Measurements from ENCODE around the gene SLC38A3.

The SLC38A3 gene

DNA sequence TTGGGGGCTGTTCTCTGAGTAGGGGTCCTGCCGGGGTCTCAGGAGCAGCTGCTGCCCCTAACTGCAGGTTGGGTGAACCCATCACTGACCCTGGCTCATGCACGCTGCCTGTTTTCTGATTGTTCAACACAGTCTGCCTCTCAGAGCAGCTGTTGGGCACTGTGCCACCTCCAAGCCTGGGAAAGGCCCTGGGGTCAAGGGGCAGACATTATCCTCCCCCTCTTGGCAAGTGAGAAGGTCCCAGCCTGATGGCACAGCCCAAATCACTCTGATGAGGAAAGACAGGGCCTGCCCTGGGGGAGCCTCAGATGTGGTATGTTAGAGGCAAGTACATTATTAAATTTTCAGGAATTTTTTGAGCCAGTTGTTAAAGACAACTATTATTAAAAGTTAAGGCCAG is 27.7 kb upstream of the SLC38A3 start:
- no peak overlapping the region for H3K27ac Mint-ChIP-seq
- no peaks in the 10 kb centered on the region for H3K27me3 Mint-ChIP-seq
- H3K4me1 Mint-ChIP-seq (ENCODE audit: low read depth) = peaks cover 2% of the 10 kb centered on the region
- H3K9me3 Mint-ChIP-seq (ENCODE audit: low read depth) = no peaks in the 10 kb centered on the region
- no peaks in the 10 kb centered on the region for H3K36me3 Mint-ChIP-seq
- H3K4me3 Mint-ChIP-seq = no peak overlapping the region

DNA sequence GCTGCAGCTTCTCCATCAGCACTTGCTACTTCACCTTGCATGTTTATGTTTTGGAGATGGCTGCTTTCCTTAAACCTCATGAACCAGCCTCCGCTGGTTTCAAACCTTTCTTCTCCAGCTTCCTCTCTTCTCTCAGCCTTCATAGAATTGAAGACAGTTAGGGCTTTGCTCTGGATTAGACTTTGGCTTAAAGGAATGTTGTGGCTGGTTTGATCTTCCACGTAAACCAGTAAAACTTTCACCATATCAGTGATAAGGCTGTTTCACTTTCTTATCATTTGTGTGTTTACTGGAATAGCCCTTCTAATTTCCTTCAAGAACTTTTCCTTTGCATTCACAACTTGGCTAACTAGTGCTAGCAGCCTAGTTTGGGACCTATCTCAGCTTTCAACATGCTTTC is 25.4 kb upstream of the SLC38A3 start:
- Mint-ChIP-seq H3K4me3 (no peak overlapping the region), H3K36me3 (no peaks in the 10 kb centered on the region), H3K9me3 (ENCODE audit: low read depth) (no peaks in the 10 kb centered on the region), H3K27ac (no peak overlapping the region), H3K4me1 (ENCODE audit: low read depth) (no peaks in the 10 kb centered on the region), H3K27me3 (no peaks in the 10 kb centered on the region)

DNA sequence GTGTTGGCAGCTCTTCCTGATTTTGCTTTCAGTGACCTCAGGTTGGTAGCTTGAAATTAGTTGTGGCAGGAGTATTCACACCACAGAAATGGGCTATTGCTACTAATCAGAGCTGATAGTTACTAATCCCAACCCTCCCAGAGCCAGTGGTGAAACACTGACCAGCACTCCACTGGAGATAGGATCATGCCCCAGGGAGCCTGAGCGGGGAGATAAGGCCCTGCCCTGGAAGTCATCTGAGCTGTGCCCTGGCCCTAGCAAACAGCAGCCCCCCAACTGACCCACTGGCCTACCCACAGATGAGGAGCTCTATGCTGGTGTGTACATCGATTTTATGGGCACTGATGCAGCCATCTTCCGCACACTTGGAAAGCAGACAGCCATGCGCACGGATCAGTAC is 23.1 kb upstream of the SLC38A3 start:
- Mint-ChIP-seq H3K27ac (no peak overlapping the region), H3K9me3 (ENCODE audit: low read depth) (no peaks in the 10 kb centered on the region), H3K4me1 (ENCODE audit: low read depth) (no peaks in the 10 kb centered on the region), H3K36me3 (no peaks in the 10 kb centered on the region), H3K4me3 (no peak overlapping the region), H3K27me3 (no peaks in the 10 kb centered on the region)

DNA sequence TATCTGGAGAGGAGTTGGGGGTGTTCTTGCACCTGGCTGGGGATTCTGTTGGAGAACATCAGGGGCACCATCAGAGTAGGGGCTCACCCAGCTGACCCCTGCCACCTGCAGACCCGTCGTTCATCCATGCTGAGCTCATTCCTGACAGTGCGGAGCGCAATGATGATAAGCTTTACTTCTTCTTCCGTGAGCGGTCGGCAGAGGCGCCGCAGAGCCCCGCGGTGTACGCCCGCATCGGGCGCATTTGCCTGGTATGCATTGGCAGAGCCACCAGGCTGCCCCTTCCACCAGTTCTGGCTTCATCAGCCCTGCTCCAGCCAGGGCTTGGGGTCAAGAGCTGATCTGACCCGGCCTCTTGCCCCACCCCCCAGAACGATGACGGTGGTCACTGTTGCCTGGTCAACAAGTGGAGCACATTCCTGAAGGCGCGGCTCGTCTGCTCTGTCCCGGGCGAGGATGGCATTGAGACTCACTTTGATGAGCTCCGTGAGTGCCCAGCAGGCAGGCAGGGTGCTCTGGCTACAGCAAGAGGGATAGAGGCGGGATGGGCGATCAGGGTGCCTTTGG is 22.5 kb upstream of the SLC38A3 start:
- Mint-ChIP-seq H3K9me3 (ENCODE audit: low read depth) (no peaks in the 10 kb centered on the region), H3K36me3 (no peaks in the 10 kb centered on the region), H3K4me3 (no peak overlapping the region), H3K4me1 (ENCODE audit: low read depth) (no peaks in the 10 kb centered on the region), H3K27ac (no peak overlapping the region), H3K27me3 (no peaks in the 10 kb centered on the region)

DNA sequence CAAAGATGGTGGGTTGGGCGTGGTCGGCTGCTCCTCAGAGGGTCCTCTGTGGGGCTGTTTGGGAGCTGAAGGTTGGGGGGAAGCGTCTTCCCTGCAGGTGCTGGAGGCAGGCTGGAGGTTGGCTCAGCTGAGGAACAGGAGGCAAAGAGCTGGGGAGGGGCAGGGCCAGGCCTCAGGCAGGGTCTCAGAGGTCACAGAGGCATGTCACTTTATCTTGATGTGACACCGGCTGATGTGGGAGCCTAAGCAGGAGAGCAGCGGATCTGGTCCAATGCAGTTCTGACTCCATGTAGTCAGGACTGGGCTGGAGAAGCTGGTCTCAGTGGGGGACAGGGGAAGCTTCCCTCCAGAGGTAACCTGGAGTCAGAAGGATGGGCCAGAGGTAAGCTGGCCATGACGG is 21.3 kb upstream of the SLC38A3 start:
- H3K27me3 Mint-ChIP-seq = no peaks in the 10 kb centered on the region
- H3K4me1 Mint-ChIP-seq (ENCODE audit: low read depth) = no peaks in the 10 kb centered on the region
- H3K36me3 Mint-ChIP-seq = no peaks in the 10 kb centered on the region
- H3K27ac Mint-ChIP-seq = no peak overlapping the region
- H3K4me3 Mint-ChIP-seq = no peak overlapping the region
- H3K9me3 Mint-ChIP-seq (ENCODE audit: low read depth) = no peaks in the 10 kb centered on the region

DNA sequence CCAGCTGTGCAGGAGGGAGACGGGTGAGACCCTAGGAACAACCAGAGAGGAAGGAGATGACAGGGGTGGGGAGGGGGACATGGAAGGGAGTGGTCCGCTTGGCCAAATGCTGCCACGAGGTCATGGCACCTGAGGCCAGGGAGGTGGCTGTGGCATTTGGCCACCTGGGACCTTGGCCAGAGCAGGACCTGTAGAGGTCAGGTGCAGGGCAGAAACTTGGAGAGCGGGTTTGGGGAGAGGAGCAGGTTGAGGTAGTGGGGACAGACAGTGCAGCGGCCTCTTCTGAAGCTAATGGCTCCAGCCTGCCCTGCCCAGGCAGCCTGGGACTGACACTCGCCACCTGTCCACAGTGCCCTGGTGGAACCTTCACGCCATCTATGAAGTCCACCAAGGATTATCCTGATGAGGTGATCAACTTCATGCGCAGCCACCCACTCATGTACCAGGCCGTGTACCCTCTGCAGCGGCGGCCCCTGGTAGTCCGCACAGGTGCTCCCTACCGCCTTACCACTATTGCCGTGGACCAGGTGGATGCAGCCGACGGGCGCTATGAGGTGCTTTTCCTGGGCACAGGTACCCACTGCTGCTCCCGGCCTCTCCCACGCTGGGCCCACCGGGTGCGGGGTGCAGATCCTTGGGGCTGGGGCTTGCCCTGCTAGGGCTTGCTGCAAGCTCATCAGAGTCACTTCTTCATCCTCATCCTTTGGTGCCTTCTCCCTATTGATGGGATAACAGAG is 20.7 kb upstream of the SLC38A3 start:
- H3K4me3 Mint-ChIP-seq = no peak overlapping the region
- no peak overlapping the region for H3K27ac Mint-ChIP-seq
- no peaks in the 10 kb centered on the region for H3K9me3 Mint-ChIP-seq (ENCODE audit: low read depth)
- no peaks in the 10 kb centered on the region for H3K27me3 Mint-ChIP-seq
- H3K4me1 Mint-ChIP-seq (ENCODE audit: low read depth) = no peaks in the 10 kb centered on the region
- no peaks in the 10 kb centered on the region for H3K36me3 Mint-ChIP-seq

DNA sequence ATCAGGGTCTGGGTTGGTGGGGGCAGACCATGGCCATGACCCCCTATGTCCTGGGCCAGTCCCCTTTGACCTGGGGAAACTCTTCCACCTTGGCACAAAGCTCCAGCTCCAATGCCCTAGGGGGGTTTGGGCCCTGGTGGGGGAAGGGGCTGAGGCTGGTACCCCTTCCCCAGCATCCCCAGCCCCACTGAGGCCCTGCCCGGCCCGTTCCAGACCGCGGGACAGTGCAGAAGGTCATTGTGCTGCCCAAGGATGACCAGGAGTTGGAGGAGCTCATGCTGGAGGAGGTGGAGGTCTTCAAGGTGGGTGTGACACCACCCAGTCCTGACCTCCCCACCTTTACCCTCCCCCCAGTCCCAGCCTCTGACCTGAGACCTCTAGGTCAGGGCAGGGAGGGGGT is 19.8 kb upstream of the SLC38A3 start:
- no peaks in the 10 kb centered on the region for H3K27me3 Mint-ChIP-seq
- H3K36me3 Mint-ChIP-seq = no peaks in the 10 kb centered on the region
- H3K9me3 Mint-ChIP-seq (ENCODE audit: low read depth) = no peaks in the 10 kb centered on the region
- H3K4me1 Mint-ChIP-seq (ENCODE audit: low read depth) = no peaks in the 10 kb centered on the region
- H3K27ac Mint-ChIP-seq = no peak overlapping the region
- H3K4me3 Mint-ChIP-seq = no peak overlapping the region

DNA sequence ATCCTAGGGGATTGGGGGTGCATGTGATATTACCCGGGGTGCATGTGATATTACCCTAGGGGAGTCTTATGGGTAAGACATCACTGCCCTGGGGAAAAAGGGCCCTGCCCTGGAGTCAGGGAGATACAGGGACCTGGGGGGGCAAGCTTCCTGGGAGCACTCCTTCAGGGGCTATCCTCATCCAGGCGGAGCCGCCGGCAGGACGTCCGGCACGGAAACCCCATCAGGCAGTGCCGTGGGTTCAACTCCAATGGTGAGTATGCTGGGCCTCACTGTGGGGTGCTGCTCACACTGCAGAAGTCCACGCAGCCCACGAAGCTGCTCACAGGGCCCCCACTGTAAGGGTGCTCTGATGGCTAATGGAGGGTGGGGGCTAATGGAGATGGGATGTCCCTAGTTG is 19.0 kb upstream of the SLC38A3 start:
- Mint-ChIP-seq H3K4me1 (ENCODE audit: low read depth) (no peaks in the 10 kb centered on the region), H3K27ac (no peak overlapping the region), H3K36me3 (no peaks in the 10 kb centered on the region), H3K4me3 (no peak overlapping the region), H3K27me3 (no peaks in the 10 kb centered on the region), H3K9me3 (ENCODE audit: low read depth) (no peaks in the 10 kb centered on the region)

DNA sequence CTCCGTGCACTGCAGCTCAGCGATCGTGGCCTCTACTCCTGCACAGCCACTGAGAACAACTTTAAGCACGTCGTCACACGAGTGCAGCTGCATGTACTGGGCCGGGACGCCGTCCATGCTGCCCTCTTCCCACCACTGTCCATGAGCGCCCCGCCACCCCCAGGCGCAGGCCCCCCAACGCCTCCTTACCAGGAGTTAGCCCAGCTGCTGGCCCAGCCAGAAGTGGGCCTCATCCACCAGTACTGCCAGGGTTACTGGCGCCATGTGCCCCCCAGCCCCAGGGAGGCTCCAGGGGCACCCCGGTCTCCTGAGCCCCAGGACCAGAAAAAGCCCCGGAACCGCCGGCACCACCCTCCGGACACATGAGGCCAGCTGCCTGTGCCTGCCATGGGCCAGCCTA is 17.3 kb upstream of the SLC38A3 start:
- Mint-ChIP-seq H3K4me1 (ENCODE audit: low read depth) (peaks cover 2% of the 10 kb centered on the region), H3K27ac (no peak overlapping the region), H3K4me3 (no peak overlapping the region), H3K9me3 (ENCODE audit: low read depth) (no peaks in the 10 kb centered on the region), H3K36me3 (no peaks in the 10 kb centered on the region), H3K27me3 (no peaks in the 10 kb centered on the region)

DNA sequence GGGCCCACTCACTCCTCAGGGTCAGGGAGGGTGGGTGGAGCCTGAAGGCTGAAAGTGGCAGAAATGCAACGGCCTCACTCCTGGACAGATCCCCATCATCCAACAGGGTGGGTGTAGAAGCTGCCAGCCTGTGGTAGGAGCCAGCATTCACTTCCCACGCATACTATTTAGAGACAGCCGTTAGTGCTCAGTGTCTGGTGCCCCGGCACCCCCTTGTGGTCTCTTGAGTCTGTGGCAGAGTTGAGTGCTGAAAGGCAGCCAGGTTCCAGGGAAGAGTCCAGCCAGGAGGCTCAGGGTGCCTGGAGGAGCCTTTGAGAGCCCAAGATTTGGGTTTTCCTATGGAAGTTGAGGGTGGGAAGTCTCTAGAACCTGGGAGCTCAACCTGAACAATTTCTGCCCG is 15.8 kb upstream of the SLC38A3 start:
- no peaks in the 10 kb centered on the region for H3K27me3 Mint-ChIP-seq
- H3K4me3 Mint-ChIP-seq = no peak overlapping the region
- H3K9me3 Mint-ChIP-seq (ENCODE audit: low read depth) = no peaks in the 10 kb centered on the region
- H3K4me1 Mint-ChIP-seq (ENCODE audit: low read depth) = peaks cover 7% of the 10 kb centered on the region
- H3K36me3 Mint-ChIP-seq = no peaks in the 10 kb centered on the region
- H3K27ac Mint-ChIP-seq = no peak overlapping the region

DNA sequence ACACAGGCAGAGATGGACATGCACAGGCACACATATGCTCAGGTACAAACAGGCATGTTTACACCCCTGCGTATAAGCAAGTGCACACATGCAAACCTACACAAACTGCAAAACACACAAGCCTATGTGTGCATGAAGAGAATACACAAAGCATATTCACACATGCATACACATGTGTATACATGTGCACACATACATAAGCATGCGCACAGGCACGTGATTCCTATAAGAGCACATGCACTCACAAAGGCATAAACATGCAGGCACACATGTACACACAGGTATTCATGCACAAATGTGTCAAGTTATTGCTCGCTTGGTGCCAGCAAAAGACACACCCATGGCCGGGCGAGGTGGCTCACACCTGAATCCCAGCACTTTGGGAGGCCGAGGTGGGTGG is 15.1 kb upstream of the SLC38A3 start:
- Mint-ChIP-seq H3K9me3 (ENCODE audit: low read depth) (no peaks in the 10 kb centered on the region), H3K4me1 (ENCODE audit: low read depth) (peaks cover 14% of the 10 kb centered on the region), H3K4me3 (no peak overlapping the region), H3K27ac (no peak overlapping the region), H3K27me3 (no peaks in the 10 kb centered on the region), H3K36me3 (no peaks in the 10 kb centered on the region)

DNA sequence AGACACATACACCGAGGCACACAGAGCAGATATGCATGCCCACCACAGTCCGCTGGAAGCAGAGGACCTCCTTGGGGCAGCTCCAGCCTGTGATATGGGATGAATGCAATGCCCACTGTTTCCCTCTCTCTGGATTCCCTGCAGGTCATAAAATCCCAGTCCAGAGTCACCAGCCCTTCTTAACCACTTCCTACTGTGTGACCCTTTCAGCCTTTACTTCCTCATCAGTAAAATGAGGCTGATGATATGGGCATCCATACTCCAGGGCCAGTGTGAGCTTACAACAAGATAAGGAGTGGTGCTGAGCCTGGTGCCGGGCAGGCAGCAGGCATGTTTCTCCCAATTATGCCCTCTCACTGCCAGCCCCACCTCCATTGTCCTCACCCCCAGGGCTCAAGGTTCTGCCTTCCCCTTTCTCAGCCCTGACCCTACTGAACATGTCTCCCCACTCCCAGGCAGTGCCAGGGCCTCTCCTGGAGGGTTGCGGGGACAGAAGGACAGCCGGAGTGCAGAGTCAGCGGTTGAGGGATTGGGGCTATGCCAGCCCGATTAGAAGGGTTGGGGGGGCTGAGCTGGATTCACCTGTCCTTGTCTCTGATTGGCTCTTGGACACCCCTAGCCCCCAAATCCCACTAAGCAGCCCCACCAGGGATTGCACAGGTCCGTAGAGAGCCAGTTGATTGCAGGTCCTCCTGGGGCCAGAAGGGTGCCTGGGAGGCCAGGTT is 14.0 kb upstream of the SLC38A3 start, which contains the start of gene GNAT1:
GNAT1 (plus strand) TSS at position 675 of the 725 bp plus-strand sequence. CDS start 116 bp downstream, outside the sequence.
- no peaks in the 10 kb centered on the region for H3K9me3 Mint-ChIP-seq (ENCODE audit: low read depth)
- no peaks in the 10 kb centered on the region for H3K27me3 Mint-ChIP-seq
- no peaks in the 10 kb centered on the region for H3K36me3 Mint-ChIP-seq
- peaks cover 15% of the 10 kb centered on the region for H3K4me1 Mint-ChIP-seq (ENCODE audit: low read depth)
- H3K4me3 Mint-ChIP-seq = no peak within 1 kb of the TSS
- H3K27ac Mint-ChIP-seq = no peak within 1 kb of the TSS

DNA sequence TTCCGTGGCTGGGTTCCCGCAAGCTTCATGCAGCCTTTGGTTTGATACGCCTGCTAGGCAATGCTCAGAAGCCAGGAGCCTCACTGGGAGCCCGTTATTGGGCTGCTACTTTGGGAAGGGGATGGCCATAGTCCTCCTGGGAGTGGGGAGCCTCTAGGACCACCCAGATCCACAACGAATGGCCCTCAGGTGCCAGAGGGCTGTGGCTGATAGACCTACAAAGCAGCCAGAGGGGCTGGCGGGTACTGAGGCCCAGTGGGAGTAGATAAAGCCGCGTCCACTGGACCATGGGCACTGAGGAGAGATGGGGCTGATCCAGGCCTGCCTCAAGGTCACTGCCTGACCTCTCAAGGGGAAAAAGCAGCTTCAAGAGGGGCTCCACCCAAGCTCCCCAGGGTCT is 12.9 kb upstream of the SLC38A3 start:
- no peaks in the 10 kb centered on the region for H3K9me3 Mint-ChIP-seq (ENCODE audit: low read depth)
- H3K36me3 Mint-ChIP-seq = no peaks in the 10 kb centered on the region
- no peak overlapping the region for H3K27ac Mint-ChIP-seq
- no peak overlapping the region for H3K4me3 Mint-ChIP-seq
- H3K27me3 Mint-ChIP-seq = no peaks in the 10 kb centered on the region
- H3K4me1 Mint-ChIP-seq (ENCODE audit: low read depth) = peaks cover 15% of the 10 kb centered on the region

DNA sequence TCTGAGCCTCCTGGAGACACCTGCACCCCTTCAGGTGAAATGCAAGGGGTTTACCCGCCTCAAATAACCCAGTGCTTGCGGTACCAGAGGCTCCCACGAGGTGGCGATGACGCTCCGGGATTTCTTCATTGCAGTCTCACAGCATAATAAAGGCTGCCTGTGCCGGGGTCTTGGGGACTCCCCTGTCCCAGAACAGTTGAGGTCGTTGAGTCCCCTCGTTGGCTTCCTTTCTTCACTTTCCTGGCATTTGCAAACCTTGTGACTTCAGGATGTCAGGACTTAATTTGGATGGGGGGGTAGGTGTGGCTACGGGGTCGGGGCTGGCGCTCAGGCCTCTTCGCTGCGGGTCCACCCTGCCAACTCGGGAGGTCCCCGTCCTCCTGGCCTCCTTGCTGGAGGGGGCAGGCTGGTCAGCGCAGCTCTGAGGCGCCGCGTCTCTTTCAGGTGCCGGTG is 12.4 kb upstream of the SLC38A3 start:
- no peak overlapping the region for H3K27ac Mint-ChIP-seq
- H3K4me1 Mint-ChIP-seq (ENCODE audit: low read depth) = peaks cover 15% of the 10 kb centered on the region
- H3K36me3 Mint-ChIP-seq = no peaks in the 10 kb centered on the region
- H3K27me3 Mint-ChIP-seq = no peaks in the 10 kb centered on the region
- H3K4me3 Mint-ChIP-seq = peak overlapping the region; percentile 31
- no peaks in the 10 kb centered on the region for H3K9me3 Mint-ChIP-seq (ENCODE audit: low read depth)

DNA sequence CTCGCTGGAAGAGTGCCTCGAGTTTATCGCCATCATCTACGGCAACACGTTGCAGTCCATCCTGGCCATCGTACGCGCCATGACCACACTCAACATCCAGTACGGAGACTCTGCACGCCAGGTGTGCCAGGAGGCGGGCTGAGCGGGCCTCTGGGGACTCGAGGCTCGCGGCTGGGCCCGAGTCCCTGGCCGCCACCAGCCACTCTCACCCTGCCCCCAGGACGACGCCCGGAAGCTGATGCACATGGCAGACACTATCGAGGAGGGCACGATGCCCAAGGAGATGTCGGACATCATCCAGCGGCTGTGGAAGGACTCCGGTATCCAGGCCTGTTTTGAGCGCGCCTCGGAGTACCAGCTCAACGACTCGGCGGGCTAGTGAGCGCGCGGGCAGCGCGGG is 11.8 kb upstream of the SLC38A3 start:
- H3K9me3 Mint-ChIP-seq (ENCODE audit: low read depth) = no peaks in the 10 kb centered on the region
- no peaks in the 10 kb centered on the region for H3K27me3 Mint-ChIP-seq
- no peaks in the 10 kb centered on the region for H3K36me3 Mint-ChIP-seq
- peaks cover 15% of the 10 kb centered on the region for H3K4me1 Mint-ChIP-seq (ENCODE audit: low read depth)
- no peak overlapping the region for H3K4me3 Mint-ChIP-seq
- H3K27ac Mint-ChIP-seq = no peak overlapping the region
